KOPT-K1 (cell line): ENCODE measurements around the gene MAPK8IP1.

Source experiments
- H3K27ac ChIP-seq: fragments of 200-600 bp; sonication (generic); 2 replicates; pipeline ENCODE4 v1.5.1; 2016; ENCODE audit warnings: antibody characterized with exemption, mild to moderate bottlenecking, low read depth, low read length; ENCODE audit not compliant: poor library complexity, severe bottlenecking
- H3K36me3 ChIP-seq: fragments of 200-600 bp; sonication (generic); 2 replicates; pipeline ENCODE4 v1.5.1; 2017; ENCODE audit warnings: antibody characterized with exemption, mild to moderate bottlenecking, low read length, moderate library complexity; ENCODE audit not compliant: insufficient read depth
- H3K9me3 ChIP-seq: fragments of 200-600 bp; sonication (generic); 2 replicates; pipeline ENCODE4 v1.5.1; 2017; ENCODE audit warnings: antibody characterized with exemption, low read length, mild to moderate bottlenecking; ENCODE audit not compliant: insufficient read depth, poor library complexity, severe bottlenecking

MAPK8IP1 gene

DNA sequence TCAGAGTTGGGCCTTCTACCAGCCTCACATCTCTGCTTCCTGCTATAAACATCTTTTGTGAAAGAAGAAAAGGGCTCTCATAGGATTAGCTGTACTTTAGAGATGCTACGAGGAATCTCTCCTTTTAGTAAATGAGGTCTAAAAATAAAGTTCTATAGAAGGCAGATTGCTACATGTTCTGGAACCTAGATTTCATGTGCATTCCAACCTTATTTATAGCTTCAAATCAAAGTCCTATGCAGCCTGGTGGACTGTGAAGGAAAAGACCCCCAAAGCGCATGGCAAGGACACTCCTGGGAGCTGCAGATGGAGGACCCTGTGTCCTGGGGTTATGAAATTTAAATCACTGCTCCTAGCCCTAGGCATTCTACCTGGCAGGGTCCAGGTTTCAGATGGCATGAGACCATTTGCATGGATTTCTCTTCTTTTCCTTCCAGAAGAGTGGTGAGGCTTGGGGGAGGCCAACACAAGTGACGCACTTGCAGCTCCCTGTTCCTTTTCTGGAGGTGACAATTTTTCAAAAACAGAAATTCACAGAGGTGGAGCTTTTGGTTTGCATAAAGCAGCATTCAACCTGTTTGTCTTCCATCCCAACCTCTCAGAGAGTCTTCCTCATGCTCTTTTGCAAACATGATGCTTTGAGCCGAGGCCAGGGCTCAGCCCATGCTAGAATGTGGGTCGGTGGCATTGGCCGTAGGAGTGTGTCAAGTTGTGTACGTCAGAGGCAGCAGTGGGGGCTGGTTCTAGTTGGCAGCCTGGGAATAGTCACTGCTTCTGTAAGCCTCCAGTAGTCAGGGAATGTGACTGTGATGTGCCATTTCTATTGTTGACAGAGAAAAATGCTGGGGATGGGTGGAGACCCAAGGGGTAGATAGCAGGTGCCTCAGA is 31.9 kb upstream of the MAPK8IP1 start:
- Histone ChIP-seq H3K27ac (no peak overlapping the region), H3K9me3 (no peaks in the 10 kb centered on the region), H3K36me3 (peaks cover 33% of the 10 kb centered on the region)

DNA sequence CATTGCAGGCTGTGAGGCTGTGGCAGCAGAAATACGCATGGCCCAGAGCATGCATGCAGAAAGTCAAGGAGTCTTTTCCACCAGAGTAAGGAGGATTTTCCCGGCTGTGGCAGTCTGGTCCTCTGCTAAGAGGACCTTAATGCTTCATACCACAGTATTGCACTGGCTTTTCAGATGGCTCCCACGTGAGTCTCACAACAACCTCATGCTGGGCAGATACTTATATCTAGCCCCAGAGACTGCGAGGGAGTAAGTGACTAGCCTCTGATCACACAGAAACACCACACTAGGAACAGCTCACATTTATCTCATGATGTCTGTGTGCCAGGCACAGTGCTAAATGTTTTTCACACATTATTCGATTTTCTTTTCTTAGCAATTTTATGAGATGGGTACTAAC is 30.1 kb upstream of the MAPK8IP1 start:
- no peaks in the 10 kb centered on the region for H3K9me3 ChIP-seq
- H3K36me3 ChIP-seq, result peaks cover 51% of the 10 kb centered on the region
- no peak overlapping the region for H3K27ac ChIP-seq

DNA sequence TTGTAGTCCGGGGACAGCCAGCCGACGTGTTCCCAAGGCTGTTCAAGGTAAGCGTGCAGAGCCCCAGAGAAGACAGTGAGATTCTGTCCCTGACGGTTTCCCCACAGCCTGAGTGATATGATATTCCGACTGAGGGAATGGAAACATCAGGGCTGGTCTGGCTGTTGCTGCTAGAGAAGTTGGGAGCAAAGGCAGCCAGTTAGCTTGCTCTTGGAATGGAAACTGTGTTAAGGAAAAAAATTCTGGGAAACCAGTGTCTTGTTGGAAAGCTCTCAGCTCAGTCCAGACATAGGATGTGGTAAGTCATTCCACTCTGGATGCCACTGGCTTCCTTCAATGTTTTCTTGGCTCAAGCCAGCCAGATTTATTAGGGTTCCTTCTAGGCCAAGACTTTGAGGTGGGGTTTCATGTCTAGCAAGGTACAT is 29.4 kb upstream of the MAPK8IP1 start:
- no peaks in the 10 kb centered on the region for H3K9me3 ChIP-seq
- H3K36me3 ChIP-seq, result peaks cover 58% of the 10 kb centered on the region

DNA sequence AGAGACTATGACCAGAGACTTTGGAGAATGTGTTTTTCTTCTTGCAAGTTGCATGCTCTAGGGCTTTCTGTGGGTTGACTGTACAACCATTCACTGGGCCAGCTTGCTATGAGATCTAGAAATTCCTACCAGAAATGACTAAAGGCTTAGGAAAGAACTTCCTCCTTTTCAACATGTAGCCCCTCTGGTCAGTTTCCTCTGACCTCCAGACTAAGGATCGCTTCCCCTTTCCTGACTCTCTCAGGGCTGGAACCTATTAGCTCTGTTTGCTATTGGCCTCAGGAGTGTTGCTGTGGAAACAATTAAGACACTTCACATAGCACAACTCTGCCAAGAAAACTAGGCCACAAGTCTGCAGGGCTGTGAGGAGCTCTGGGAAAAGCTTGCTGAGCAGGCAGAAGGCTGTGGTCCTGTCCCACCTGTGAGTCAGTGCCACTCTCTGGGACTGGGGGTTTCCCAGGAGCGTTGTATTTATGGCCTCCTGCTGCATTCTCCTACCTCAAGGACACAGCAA is 27.4 kb upstream of the MAPK8IP1 start:
- H3K27ac ChIP-seq, result no peak overlapping the region
- no peaks in the 10 kb centered on the region for H3K9me3 ChIP-seq
- peaks cover 78% of the 10 kb centered on the region for H3K36me3 ChIP-seq

More for the DNA sequence above, 29.4 kb upstream of the MAPK8IP1 start:
- no peak overlapping the region for H3K27ac ChIP-seq

DNA sequence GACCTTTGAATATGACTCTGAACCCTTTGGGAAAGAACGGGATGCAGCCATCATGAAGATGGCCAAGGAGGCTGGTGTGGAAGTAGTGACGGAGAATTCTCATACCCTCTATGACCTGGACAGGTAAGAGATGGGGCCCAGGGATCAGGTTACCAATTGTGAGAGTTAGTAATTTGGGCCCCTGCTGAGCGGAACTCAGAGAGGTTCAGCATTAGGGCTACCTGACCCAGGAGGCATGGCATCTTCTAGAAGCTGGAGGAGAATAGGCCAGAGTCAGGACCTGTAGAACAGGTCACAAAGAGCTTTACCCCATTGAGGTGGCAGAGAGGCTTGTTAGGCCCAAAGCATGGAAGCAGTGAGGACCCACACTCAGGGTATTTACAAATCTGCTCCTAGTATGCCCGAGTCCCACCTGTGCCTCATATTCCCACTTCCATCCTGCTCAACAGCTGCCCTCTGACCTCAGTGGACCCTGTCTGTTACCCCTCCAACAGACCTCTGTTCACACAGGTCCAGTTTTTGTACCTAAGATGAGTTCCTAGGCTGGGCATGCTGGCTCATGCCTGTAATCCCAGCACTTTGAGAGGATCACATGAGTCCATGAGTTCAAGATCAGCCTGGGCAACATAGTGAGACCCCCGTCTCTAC is 26.6 kb upstream of the MAPK8IP1 start:
- H3K9me3 ChIP-seq, result no peaks in the 10 kb centered on the region
- no peak overlapping the region for H3K27ac ChIP-seq
- H3K36me3 ChIP-seq, result peaks cover 86% of the 10 kb centered on the region

DNA sequence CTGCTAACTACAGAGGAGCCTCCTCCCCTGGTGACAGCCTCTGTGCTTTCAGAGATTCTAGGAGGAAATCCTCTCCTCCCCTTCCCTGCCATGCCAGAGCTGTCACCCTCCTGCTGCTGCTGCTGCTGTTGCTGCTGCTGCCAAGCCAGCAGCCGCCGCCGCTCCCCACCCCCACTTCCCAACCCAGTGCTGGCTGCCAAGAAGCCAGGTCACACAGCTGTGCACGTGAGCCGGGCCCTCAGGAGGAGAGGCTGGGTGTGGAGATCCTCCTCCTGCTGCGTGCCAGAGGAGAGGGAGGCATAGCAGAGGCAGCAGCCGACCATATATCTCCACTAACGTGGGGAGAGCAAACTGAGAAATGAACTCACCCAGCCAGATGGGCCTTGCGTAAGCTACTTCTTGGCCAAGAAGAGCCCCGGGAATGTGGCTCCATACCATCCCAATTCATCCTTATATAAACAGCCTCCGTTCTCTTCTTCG is 25.8 kb upstream of the MAPK8IP1 start:
- no peak overlapping the region for H3K27ac ChIP-seq
- no peaks in the 10 kb centered on the region for H3K9me3 ChIP-seq
- H3K36me3 ChIP-seq, result peaks cover 95% of the 10 kb centered on the region

DNA sequence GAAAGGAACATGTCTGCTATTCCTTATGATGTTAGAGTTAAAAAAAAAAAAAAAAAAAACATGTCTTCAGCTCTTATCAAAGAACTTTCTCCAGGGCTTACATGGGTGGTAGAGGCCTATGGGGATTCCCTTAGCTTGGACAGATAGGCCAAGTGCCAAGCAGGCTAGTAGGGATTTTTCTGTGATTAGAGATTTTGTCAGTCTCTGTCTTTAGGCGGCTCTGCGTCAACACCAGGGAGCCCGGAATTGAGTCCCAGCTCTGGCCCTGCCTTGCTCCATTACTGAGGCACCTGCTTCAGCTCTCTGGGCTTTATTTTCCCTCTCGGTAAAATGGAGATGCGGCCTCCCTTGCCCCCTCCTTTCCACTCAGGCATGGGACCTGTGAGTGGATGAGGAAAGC is 25.1 kb upstream of the MAPK8IP1 start:
- peaks cover 100% of the 10 kb centered on the region for H3K36me3 ChIP-seq
- no peaks in the 10 kb centered on the region for H3K9me3 ChIP-seq
- no peak overlapping the region for H3K27ac ChIP-seq

DNA sequence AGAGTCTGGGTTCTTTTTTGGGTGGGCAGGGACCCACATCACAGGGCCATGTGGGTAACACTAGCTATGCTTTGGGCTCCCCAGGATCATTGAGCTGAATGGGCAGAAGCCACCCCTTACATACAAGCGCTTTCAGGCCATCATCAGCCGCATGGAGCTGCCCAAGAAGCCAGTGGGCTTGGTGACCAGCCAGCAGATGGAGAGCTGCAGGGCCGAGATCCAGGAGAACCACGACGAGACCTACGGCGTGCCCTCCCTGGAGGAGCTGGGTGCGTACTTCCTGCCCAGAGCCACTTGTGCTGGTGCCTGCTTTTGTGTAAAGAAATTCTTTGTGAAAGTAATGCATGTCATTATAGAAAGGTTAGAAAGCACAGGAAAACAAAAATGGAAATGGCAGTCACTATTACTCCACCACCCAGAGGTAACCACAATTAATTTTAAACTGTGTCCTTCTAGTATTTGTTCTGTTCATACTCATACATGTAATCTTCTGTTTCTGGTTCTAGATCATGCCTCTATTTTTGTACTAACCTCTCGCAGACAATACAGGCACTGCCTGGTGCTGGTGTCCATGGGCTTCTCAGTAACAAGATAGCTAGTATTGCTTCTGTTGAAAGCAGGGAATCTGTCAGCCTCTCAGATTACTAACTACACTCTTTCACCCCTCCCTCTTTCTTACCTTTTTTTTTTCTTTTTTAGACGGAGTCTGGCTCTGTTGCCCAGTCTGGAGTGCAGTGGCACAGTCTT is 24.5 kb upstream of the MAPK8IP1 start:
- Histone ChIP-seq H3K9me3 (no peaks in the 10 kb centered on the region), H3K36me3 (peaks cover 100% of the 10 kb centered on the region), H3K27ac (no peak overlapping the region)

DNA sequence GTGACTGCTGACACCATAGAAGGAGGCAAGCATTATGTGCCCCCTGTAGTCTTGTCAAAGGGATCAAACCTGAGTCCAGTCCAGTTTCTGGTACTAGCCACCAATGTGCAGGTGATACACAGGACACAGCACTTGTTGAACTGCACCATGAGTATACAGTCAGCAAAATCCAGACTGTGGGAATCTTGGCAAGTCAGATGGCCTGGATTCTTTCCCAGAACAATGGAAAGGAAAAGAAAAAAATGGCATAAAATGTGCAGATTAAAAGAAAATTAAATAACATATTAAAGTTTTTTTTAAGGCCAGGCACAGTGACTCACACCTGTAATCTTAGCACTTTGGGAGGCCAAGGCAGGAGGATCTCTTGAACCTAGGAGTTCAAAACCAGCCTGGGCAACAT is 21.4 kb upstream of the MAPK8IP1 start:
- Histone ChIP-seq H3K36me3 (peaks cover 99% of the 10 kb centered on the region), H3K27ac (no peak overlapping the region), H3K9me3 (no peaks in the 10 kb centered on the region)

DNA sequence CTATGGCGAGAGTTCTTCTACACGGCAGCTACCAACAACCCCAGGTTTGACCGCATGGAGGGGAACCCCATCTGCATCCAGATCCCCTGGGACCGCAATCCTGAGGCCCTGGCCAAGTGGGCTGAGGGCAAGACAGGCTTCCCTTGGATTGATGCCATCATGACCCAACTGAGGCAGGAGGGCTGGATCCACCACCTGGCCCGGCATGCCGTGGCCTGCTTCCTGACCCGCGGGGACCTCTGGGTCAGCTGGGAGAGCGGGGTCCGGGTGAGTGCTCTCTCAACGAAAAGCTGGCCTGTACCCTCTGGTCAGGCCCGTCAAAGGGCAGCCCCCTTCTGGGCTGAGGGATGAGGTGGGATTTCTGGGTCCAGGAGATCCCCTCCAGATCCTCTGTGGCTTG is 15.9 kb upstream of the MAPK8IP1 start:
- H3K27ac ChIP-seq, result no peak overlapping the region
- no peaks in the 10 kb centered on the region for H3K9me3 ChIP-seq
- peaks cover 95% of the 10 kb centered on the region for H3K36me3 ChIP-seq

DNA sequence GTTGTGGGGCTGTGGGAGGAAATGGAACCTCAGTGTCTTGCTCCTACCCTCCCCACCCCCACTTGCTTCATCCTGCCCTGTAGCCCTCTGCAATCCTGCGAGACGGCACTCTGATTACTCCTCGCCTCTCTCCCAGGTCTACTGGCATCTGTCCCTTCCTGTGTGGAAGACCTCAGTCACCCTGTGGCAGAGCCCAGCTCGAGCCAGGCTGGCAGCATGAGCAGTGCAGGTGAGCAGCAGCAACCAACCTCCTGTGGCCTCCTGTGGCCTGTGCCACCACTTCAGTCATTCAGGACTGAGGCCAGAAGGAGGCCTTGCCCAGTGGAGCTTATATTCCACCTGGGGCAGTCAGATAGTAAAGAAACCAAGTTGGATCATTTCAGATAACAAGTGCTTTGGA is 14.7 kb upstream of the MAPK8IP1 start:
- Histone ChIP-seq H3K27ac (no peak overlapping the region), H3K9me3 (no peaks in the 10 kb centered on the region), H3K36me3 (peaks cover 93% of the 10 kb centered on the region)

DNA sequence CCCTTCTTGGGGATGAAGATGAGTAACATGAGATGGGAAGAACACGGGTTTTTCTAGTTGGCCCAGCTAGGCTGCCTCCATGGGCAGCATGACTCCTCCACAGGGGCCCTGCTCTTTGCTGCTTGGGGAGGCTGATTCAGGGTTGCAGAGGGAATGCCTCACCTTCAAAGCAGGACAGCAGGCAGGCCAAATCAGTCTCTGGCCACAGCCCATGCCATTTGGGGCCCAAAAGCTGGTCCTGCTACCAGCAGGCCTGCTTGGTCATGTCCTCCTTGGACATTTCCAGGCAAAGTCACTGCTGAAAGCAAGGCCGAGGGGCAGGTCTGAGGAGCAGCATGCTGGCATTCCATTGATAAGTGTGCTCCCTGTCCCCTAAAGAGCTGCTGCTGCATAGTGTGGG is 13.8 kb upstream of the MAPK8IP1 start:
- peaks cover 94% of the 10 kb centered on the region for H3K36me3 ChIP-seq
- no peaks in the 10 kb centered on the region for H3K9me3 ChIP-seq
- H3K27ac ChIP-seq, result peak overlapping the region; percentile 24

DNA sequence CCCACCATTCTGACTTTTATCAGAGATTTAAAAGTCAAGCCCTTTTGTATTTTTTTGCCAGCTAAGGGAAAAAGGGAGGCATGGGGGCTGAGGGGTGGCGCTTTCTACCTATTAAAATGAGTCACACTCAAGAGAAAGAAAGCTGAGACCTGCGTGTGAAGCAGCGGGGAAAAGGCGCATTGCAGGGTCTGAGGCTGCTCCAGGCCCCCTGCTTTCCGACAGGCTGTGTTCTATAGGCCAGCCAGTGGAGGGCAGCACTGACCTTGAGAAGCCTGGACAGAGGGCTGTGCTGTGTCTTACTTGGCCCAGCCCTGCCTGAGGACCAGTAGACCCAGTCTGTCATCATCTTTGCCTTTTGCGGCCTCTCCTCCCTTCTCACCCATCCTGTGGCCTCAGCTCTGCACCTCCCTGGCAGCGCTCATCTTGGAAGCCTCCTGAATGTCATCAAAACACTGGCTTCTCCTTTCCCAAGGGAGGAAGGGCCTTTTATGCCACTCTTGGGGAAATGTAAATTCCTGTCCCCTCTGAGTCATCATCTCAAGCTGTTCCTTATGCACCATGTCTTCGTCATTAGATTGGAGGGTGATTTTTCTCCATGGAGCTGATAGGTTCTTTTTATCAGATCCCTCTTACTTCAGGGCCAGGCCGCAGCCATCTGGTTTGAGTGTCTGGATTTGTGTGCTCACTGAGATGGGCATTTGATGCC is 12.6 kb upstream of the MAPK8IP1 start:
- Histone ChIP-seq H3K9me3 (no peaks in the 10 kb centered on the region), H3K36me3 (peaks cover 94% of the 10 kb centered on the region), H3K27ac (no peak overlapping the region)

DNA sequence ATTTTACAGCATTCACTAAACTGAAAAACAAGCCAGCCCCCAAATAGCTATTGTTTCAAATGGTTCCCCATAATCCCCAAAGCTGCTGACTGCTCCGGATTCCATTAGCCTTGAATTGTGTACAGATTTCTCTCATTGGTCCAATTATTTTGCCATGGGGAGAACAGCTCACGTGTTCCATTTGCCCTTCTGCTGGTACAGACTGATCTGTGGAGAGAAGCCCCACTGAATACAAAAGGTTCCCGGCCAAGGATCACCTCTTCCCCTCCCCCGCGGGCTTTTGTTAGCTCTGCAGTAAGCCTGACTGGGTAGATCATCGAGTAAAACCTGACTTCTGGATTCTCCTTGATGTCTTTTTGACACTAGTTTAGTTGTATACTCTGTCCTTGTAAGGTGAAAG is 9.1 kb upstream of the MAPK8IP1 start:
- Histone ChIP-seq H3K27ac (no peak overlapping the region), H3K36me3 (peaks cover 87% of the 10 kb centered on the region)

More for the DNA sequence above, 9.1 kb upstream of the MAPK8IP1 start:
- H3K9me3 ChIP-seq, result no peaks in the 10 kb centered on the region
